Uterus (tissue), 2 donors: Measurements from ENCODE around the gene EI24.
A peak's percentile ranks its signal among the peaks of the same experiment; 100 is the strongest.

Experiments used
- POLR2A ChIP-seq, 2 donors: fragments of 450-650 bp; IDR thresholded peaks; one replicate each; pipeline ENCODE4 v1.6.1; 2016; ENCODE audit warnings: antibody characterized with exemption in 2 of 2, mild to moderate bottlenecking in 1 of 2, moderate library complexity in 1 of 2
- TF ChIP-seq, protein P1 (sequence below), 4 experiments: fragments of 200-600 bp in 2 of 4; fragments of 450-650 bp in 2 of 4; sonication (generic) in 2 of 4; IDR thresholded peaks; one replicate each; pipeline ENCODE4 v1.5.1; 2016 to 2019; ENCODE audit warnings: antibody characterized with exemption in 4 of 4, mild to moderate bottlenecking in 2 of 4, moderate library complexity in 1 of 4

DNA sequence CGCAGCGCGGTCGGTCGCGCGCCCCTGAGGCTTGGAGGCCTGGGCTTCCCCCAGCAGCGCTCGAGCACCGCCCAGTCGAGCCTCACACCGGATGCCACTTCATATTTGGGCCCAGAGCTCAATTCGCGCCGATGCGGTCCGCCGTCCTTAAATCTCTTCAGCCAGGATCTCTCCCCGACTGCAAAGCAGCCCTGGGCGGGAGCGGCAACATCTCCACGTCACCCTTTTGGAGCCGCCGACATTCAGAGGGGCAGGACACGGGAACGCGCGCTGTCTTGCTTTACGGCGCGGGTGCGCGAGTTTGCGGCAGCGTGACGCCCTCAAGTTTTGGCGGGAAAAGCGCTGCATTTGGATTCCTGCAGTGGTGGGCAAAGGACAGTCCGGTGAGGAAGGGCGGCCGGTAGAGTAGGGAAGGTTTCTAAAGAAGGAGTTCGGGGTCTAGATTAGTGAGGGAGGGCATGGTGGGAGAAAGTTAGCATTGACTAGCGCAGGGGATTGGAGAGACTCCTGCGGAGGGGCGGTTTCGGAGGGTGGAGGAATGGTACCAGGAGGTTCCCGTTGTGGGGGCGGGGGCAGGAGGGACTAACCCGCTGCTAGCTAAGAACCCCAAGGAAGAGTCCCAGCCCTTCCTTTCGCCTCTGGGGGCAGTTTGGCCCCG is 56.5 kb downstream of the EI24 start:
- TF ChIP-seq, protein P1, sequence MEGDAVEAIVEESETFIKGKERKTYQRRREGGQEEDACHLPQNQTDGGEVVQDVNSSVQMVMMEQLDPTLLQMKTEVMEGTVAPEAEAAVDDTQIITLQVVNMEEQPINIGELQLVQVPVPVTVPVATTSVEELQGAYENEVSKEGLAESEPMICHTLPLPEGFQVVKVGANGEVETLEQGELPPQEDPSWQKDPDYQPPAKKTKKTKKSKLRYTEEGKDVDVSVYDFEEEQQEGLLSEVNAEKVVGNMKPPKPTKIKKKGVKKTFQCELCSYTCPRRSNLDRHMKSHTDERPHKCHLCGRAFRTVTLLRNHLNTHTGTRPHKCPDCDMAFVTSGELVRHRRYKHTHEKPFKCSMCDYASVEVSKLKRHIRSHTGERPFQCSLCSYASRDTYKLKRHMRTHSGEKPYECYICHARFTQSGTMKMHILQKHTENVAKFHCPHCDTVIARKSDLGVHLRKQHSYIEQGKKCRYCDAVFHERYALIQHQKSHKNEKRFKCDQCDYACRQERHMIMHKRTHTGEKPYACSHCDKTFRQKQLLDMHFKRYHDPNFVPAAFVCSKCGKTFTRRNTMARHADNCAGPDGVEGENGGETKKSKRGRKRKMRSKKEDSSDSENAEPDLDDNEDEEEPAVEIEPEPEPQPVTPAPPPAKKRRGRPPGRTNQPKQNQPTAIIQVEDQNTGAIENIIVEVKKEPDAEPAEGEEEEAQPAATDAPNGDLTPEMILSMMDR (IDR thresholded peaks at IDR 0.05), result peak in 1 of 4 experiments; percentile 10
- TF ChIP-seq POLR2A (IDR thresholded peaks at IDR 0.05), result peak; percentile 45 to 70
